Inferior parietal cortex (tissue), 1 donor: Measurements from ENCODE around the gene CMPK1.

Source experiments
- DNase-seq: peaks from one replicate; pipeline ENCODE4 v3.0.0-alpha.2; 2016; ENCODE audit errors: extremely low spot score

CMPK1 gene

DNA sequence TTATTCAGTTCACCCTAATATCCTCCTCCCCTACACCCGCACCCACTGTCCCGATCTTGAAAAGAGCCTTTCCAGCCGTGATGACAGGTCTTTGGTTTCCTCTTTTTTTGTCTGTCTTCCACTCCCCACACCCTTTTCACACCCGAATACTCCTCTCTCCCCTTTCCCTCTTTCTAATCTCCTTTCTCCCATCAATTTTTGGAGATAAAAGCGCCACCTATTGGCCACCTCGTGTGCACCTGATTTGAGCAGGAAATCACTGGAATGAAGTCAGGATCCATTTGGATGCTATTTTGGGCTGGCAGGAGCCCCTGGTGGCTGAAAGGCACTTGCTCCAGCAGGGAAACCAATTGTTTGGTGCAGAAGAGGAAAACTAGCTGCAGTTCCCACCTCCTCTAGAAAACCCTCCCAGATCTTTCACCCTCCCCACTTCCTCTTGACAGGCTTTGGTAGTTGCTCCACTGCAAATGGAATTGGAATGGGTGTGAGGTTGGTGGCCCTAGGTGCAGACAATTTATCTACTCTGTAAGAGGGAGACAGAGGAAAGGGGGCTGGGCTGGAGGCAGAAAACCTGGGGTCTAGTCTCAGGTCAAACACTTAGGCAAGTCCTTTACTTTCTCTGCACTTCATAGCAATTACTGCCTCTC is 90.9 kb downstream of the CMPK1 start:
- peak; percentile 47 for DNase-seq
